Astrocyte (in vitro differentiated cells and primary cell): ENCODE data around the gene ABCA5. TPM values are rescaled to one million over a fixed set of nuclear protein-coding genes. Genes with fewer than 3 reads are reported as not detected.

ENCODE experiments used
- DNase-seq: peaks from one replicate; pipeline ENCODE4 v3.0.0-alpha.2; 2010; ENCODE audit warnings: low read depth
- FAIRE-seq: peaks from 2 replicates; lab custom pipeline; 2011; peaks lifted over from hg19 to GRCh38; lab: Jason Lieb, UNC
- H2AFZ ChIP-seq: 2 replicates; pipeline ENCODE4 v1.6.0; 2012; ENCODE audit warnings: low read depth, low read length, inconsistent platforms
- H3K27ac ChIP-seq: 2 replicates; pipeline ENCODE4 v1.5.1; 2011; ENCODE audit warnings: low read depth, low read length, inconsistent platforms
- H3K27me3 ChIP-seq: 2 replicates; pipeline ENCODE4 v1.6.0; 2011; ENCODE audit warnings: low read length, inconsistent platforms; ENCODE audit not compliant: insufficient read depth
- H3K36me3 ChIP-seq: 2 replicates; pipeline ENCODE4 v1.5.1; 2011; ENCODE audit warnings: low read length, inconsistent platforms; ENCODE audit not compliant: insufficient read depth
- H3K4me1 ChIP-seq: 2 replicates; pipeline ENCODE4 v1.5.1; 2011; ENCODE audit warnings: low read length, inconsistent platforms; ENCODE audit not compliant: insufficient read depth
- H3K4me2 ChIP-seq: 2 replicates; pipeline ENCODE4 v1.6.0; 2012; ENCODE audit warnings: low read length, inconsistent platforms
- H3K4me3 ChIP-seq: 2 replicates; pipeline ENCODE4 v1.5.1; 2011; ENCODE audit warnings: low read depth, mild to moderate bottlenecking, low read length, inconsistent platforms; ENCODE audit not compliant: insufficient read depth
- H3K79me2 ChIP-seq: 2 replicates; pipeline ENCODE4 v1.6.0; 2012; ENCODE audit warnings: mild to moderate bottlenecking, low read length, inconsistent platforms; ENCODE audit not compliant: insufficient read depth
- H3K9ac ChIP-seq: 2 replicates; pipeline ENCODE4 v1.6.0; 2012; ENCODE audit warnings: mild to moderate bottlenecking, low read length, inconsistent platforms
- H3K9me3 ChIP-seq: 2 replicates; pipeline ENCODE4 v1.5.1; 2012; ENCODE audit warnings: low read depth, mild to moderate bottlenecking, low read length, inconsistent platforms; ENCODE audit not compliant: insufficient read depth
- H4K20me1 ChIP-seq: 2 replicates; pipeline ENCODE4 v1.6.0; 2012; ENCODE audit warnings: low read length, inconsistent platforms; ENCODE audit not compliant: insufficient read depth
- H3K27ac Mint-ChIP-seq: one replicate; pipeline ENCODE4 v1.8.0; 2021; ENCODE audit warnings: mild to moderate bottlenecking, mixed read lengths; ENCODE audit not compliant: unreplicated experiment
- H3K27me3 Mint-ChIP-seq: one replicate; pipeline ENCODE4 v1.8.0; 2021; ENCODE audit warnings: low read depth, mixed read lengths; ENCODE audit not compliant: unreplicated experiment
- H3K36me3 Mint-ChIP-seq: one replicate; pipeline ENCODE4 v1.8.0; 2021; ENCODE audit warnings: low read depth, mixed read lengths; ENCODE audit not compliant: unreplicated experiment
- H3K4me1 Mint-ChIP-seq: one replicate; pipeline ENCODE4 v1.8.0; 2021; ENCODE audit warnings: low read depth, mixed read lengths; ENCODE audit not compliant: unreplicated experiment
- H3K4me3 Mint-ChIP-seq: one replicate; pipeline ENCODE4 v1.8.0; 2021; ENCODE audit warnings: mild to moderate bottlenecking, moderate library complexity, mixed read lengths; ENCODE audit not compliant: unreplicated experiment
- H3K9me3 Mint-ChIP-seq: one replicate; pipeline ENCODE4 v1.8.0; 2021; ENCODE audit warnings: mild to moderate bottlenecking, mixed read lengths; ENCODE audit not compliant: unreplicated experiment
- CTCF ChIP-seq: IDR thresholded peaks from 2 replicates; pipeline ENCODE4 v1.5.1; 2011; ENCODE audit warnings: low read depth, mild to moderate bottlenecking, inconsistent platforms, low read length, moderate library complexity; ENCODE audit not compliant: insufficient read depth
- EZH2 ChIP-seq: IDR thresholded peaks from 2 replicates; pipeline ENCODE4 v1.6.1; 2012; ENCODE audit warnings: mild to moderate bottlenecking, low read length, inconsistent platforms; ENCODE audit not compliant: insufficient read depth
- total RNA-seq: library from RNA; stranded (reverse); gene quantifications from 2 replicates; pipeline ENCODE4 v1.2.1, GENCODE V29; 2021

The ABCA5 gene
- total RNA-seq, 1 donor from 2014 or later: 2.6 TPM

GRCh38 chr17:69222707-69223258, 104.2 kb downstream of the ABCA5 start:
- DNase-seq (no peak), FAIRE-seq (no peak)
- Histone ChIP-seq H3K36me3 (no peaks in the 10 kb centered on the region), H3K79me2 (no peaks in the 10 kb centered on the region), H3K27ac (no peak overlapping the region), H2AFZ (no peak overlapping the region), H3K4me2 (no peak overlapping the region), H3K4me3 (no peak overlapping the region), H3K9me3 (no peaks in the 10 kb centered on the region), H4K20me1 (no peaks in the 10 kb centered on the region), H3K27me3 (no peaks in the 10 kb centered on the region), H3K4me1 (no peaks in the 10 kb centered on the region), H3K9ac (no peak overlapping the region)
- H3K36me3 Mint-ChIP-seq: no peaks in the 10 kb centered on the region
- no peaks in the 10 kb centered on the region for H3K27me3 Mint-ChIP-seq
- H3K4me3 Mint-ChIP-seq: no peak overlapping the region
- no peaks in the 10 kb centered on the region for H3K9me3 Mint-ChIP-seq
- H3K27ac Mint-ChIP-seq: no peak overlapping the region
- no peak for TF ChIP-seq EZH2
- TF ChIP-seq CTCF: no peak
- peaks cover 6% of the 10 kb centered on the region for H3K4me1 Mint-ChIP-seq

- H3K9me3 Mint-ChIP-seq: no peaks in the 10 kb centered on the region
- Histone ChIP-seq H3K4me1 (no peaks in the 10 kb centered on the region), H3K4me2 (no peak overlapping the region), H2AFZ (no peak overlapping the region), H3K27me3 (no peaks in the 10 kb centered on the region), H3K4me3 (no peak overlapping the region), H3K9ac (no peak overlapping the region), H4K20me1 (no peaks in the 10 kb centered on the region), H3K36me3 (no peaks in the 10 kb centered on the region), H3K27ac (no peak overlapping the region), H3K79me2 (no peaks in the 10 kb centered on the region), H3K9me3 (no peaks in the 10 kb centered on the region)
- FAIRE-seq (no peak), DNase-seq (no peak)
- no peaks in the 10 kb centered on the region for H3K36me3 Mint-ChIP-seq
- TF ChIP-seq CTCF: no peak
- TF ChIP-seq EZH2: no peak
- no peak overlapping the region for H3K4me3 Mint-ChIP-seq
- no peaks in the 10 kb centered on the region for H3K27me3 Mint-ChIP-seq
- H3K27ac Mint-ChIP-seq: no peak overlapping the region
- H3K4me1 Mint-ChIP-seq: peaks cover 6% of the 10 kb centered on the region
These were observed 106.8 kb downstream of the ABCA5 start for GRCh38 chr17:69220098-69220497.

- Histone ChIP-seq H2AFZ (no peak overlapping the region), H3K36me3 (no peaks in the 10 kb centered on the region), H3K4me3 (no peak overlapping the region), H3K27ac (no peak overlapping the region), H4K20me1 (no peaks in the 10 kb centered on the region), H3K9ac (no peak overlapping the region), H3K27me3 (no peaks in the 10 kb centered on the region), H3K9me3 (no peaks in the 10 kb centered on the region), H3K4me1 (no peaks in the 10 kb centered on the region), H3K79me2 (no peaks in the 10 kb centered on the region), H3K4me2 (no peak overlapping the region)
- Mint-ChIP-seq H3K27ac (no peak overlapping the region), H3K9me3 (no peaks in the 10 kb centered on the region), H3K36me3 (no peaks in the 10 kb centered on the region), H3K27me3 (no peaks in the 10 kb centered on the region), H3K4me1 (peaks cover 6% of the 10 kb centered on the region), H3K4me3 (no peak overlapping the region)
- no peak for DNase-seq
- TF ChIP-seq CTCF (no peak), EZH2 (no peak)
- no peak for FAIRE-seq
These were observed 107.9 kb downstream of the ABCA5 start for GRCh38 chr17:69218986-69219385.
